Neural cell (in vitro differentiated cells): ENCODE data around the gene DOK4. TPM values are rescaled to one million over a fixed set of nuclear protein-coding genes. Genes with fewer than 3 reads are reported as not detected.
A peak's percentile ranks its signal among the peaks of the same experiment; 100 is the strongest.

ENCODE experiments used
- H2AFZ ChIP-seq: fragments of 200-600, 300-800 bp; sonication (generic), shearing (Covaris generic); 2 replicates; pipeline ENCODE4 v1.6.0; 2014; ENCODE audit warnings: low read depth, mild to moderate bottlenecking, antibody characterized with exemption, low read length, moderate library complexity
- H3F3A ChIP-seq: fragments of 200-600 bp; shearing (Covaris generic); 2 replicates; pipeline ENCODE4 v1.6.1; 2016; ENCODE audit warnings: mild to moderate bottlenecking, moderate library complexity, mixed read lengths, antibody characterized with exemption, low read length; ENCODE audit not compliant: insufficient read depth, poor library complexity, severe bottlenecking
- H3K27ac ChIP-seq: fragments of 200-600, 300-800 bp; sonication (generic), shearing (Covaris generic); 2 replicates; pipeline ENCODE4 v1.5.1; 2014; ENCODE audit warnings: mild to moderate bottlenecking, low read length, moderate library complexity
- H3K27me3 ChIP-seq: fragments of 300-800, 200-600 bp; sonication (generic), shearing (Covaris generic); 2 replicates; pipeline ENCODE4 v1.6.0; 2014; ENCODE audit warnings: mild to moderate bottlenecking, low read depth, low read length, moderate library complexity; ENCODE audit not compliant: insufficient read depth
- H3K36me3 ChIP-seq: fragments of 300-800, 200-600 bp; sonication (generic), shearing (Covaris generic); 2 replicates; pipeline ENCODE4 v1.5.1; 2014; ENCODE audit warnings: mild to moderate bottlenecking, antibody characterized with exemption, low read length, moderate library complexity; ENCODE audit not compliant: insufficient read depth
- H3K4me2 ChIP-seq: fragments of 300-800, 200-600 bp; sonication (generic), shearing (Covaris generic); 2 replicates; pipeline ENCODE4 v1.6.0; 2014; ENCODE audit warnings: mild to moderate bottlenecking, low read length
- H3K4me3 ChIP-seq: fragments of 300-800, 200-600 bp; sonication (generic), shearing (Covaris generic); 2 replicates; pipeline ENCODE4 v1.5.1; 2014; ENCODE audit warnings: mild to moderate bottlenecking, low read length, moderate library complexity
- H3K79me2 ChIP-seq: fragments of 200-600 bp; shearing (Covaris generic); replicated peaks from 2 replicates; pipeline ENCODE4 v1.6.0; 2014; ENCODE audit warnings: mild to moderate bottlenecking, low read length, moderate library complexity; ENCODE audit not compliant: insufficient read depth
- H3K9ac ChIP-seq: fragments of 300-800, 200-600 bp; sonication (generic), shearing (Covaris generic); 2 replicates; pipeline ENCODE4 v1.6.1; 2016; ENCODE audit warnings: mild to moderate bottlenecking, low read length, mixed read lengths
- H3K9me2 ChIP-seq: fragments of 200-600 bp; shearing (Covaris generic); 2 replicates; pipeline ENCODE4 v1.6.1; 2016; ENCODE audit warnings: mild to moderate bottlenecking, low read length, mixed read lengths; ENCODE audit not compliant: insufficient read depth
- H3K9me3 ChIP-seq: fragments of 200-600, 300-800 bp; sonication (generic), shearing (Covaris generic); 2 replicates; pipeline ENCODE4 v1.6.1; 2016; ENCODE audit warnings: mild to moderate bottlenecking, mixed run types, low read length, moderate library complexity, mixed read lengths
- H4K20me1 ChIP-seq: fragments of 200-600 bp; shearing (Covaris generic); 2 replicates; pipeline ENCODE4 v1.6.1; 2016; ENCODE audit warnings: mild to moderate bottlenecking, mixed run types; ENCODE audit not compliant: insufficient read depth
- EP300 ChIP-seq: fragments of 450-650 bp; conservative IDR thresholded peaks from 2 replicates; pipeline ENCODE4 v1.6.1; 2014; ENCODE audit warnings: antibody characterized with exemption, mild to moderate bottlenecking, moderate library complexity; ENCODE audit not compliant: poor library complexity, severe bottlenecking
- EZH2 ChIP-seq: fragments of 200-600, 300-800 bp; shearing (Covaris generic), sonication (generic); IDR thresholded peaks from 2 replicates; pipeline ENCODE4 v1.6.1; 2014; ENCODE audit warnings: antibody characterized with exemption, low read length, borderline replicate concordance, mild to moderate bottlenecking; ENCODE audit not compliant: insufficient read depth, poor library complexity, severe bottlenecking
- MXI1 ChIP-seq: fragments of 450-650 bp; conservative IDR thresholded peaks from 2 replicates; pipeline ENCODE4 v1.6.1; 2014; ENCODE audit warnings: antibody characterized with exemption, mild to moderate bottlenecking; ENCODE audit not compliant: poor library complexity, severe bottlenecking
- POLR2AphosphoS5 ChIP-seq: IDR thresholded peaks from 2 replicates; pipeline ENCODE4 v1.6.1; 2012
- RAD21 ChIP-seq: fragments of 450-650 bp; conservative IDR thresholded peaks from 2 replicates; pipeline ENCODE4 v1.6.1; 2014; ENCODE audit warnings: antibody characterized with exemption, mild to moderate bottlenecking, moderate library complexity
- SMC3 ChIP-seq: fragments of 450-650 bp; conservative IDR thresholded peaks from 2 replicates; pipeline ENCODE4 v1.6.1; 2014; ENCODE audit warnings: antibody characterized with exemption, mild to moderate bottlenecking, moderate library complexity; ENCODE audit not compliant: poor library complexity
- TAF1 ChIP-seq: IDR thresholded peaks from 2 replicates; pipeline ENCODE4 v1.6.1; 2012; ENCODE audit warnings: low read depth
- polyA plus RNA-seq: library from polyadenylated mRNA; depleted of rRNA; stranded (reverse); fragments of >200 nt; gene quantifications from 2 replicates; pipeline ENCODE4 v1.2.3, GENCODE V29; 2014
- TF ChIP-seq, protein P1 (sequence below): fragments of 450-650 bp; IDR thresholded peaks from 2 replicates; pipeline ENCODE4 v1.5.1; 2014; ENCODE audit warnings: antibody characterized with exemption, mild to moderate bottlenecking, moderate library complexity; ENCODE audit not compliant: poor library complexity, severe bottlenecking

Gene DOK4
- polyA plus RNA-seq, 1 donor from 2014 or later = 214 TPM

DNA sequence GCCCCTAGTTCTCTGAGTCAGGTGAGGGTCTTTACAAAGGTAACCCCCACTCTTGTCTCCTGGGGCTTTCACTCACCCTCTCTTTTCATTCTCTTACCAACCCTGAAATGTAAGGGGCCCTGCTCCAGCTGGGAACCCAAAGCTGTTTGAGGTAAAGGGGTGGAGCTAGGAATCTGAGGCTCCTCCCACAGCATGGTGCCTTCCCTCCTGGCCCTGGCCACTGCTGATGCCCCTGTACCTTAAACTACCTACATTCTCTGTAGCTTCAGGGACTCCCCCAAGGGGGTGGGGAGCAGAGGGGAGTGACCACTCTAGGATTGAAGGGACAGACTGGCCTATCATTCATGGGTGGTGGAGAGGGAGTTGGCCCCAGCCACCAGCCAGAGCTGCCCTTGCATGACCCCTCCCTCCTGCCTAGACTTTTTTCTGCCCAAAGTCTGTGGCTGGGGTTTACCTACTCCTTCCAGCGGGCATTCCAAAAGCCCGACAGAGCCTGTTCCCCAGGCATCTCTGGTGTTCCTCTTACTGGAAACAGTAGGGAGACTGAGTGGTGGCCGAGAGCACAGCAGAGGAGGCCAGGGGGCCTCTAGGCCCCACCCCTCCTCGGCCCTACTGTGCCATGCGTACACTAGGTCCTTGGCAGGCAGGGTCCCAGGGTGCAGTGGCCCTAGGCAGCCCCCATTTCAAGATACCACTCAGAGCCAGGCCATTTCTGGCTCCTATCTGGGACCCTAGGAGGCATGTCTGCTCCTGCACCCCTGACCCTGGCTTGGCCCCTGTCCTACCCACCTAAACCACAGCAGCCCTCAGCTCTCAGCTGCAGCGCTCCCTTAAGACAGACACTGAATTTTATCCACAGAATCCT, 9.5 kb downstream of the DOK4 start:
- Histone ChIP-seq H3F3A (no peaks in the 10 kb centered on the region), H3K27me3 (no peaks in the 10 kb centered on the region), H3K27ac (peak overlapping the region; percentile 49), H3K9me2 (no peaks in the 10 kb centered on the region), H2AFZ (no peak overlapping the region), H3K79me2 (peaks cover 41% of the 10 kb centered on the region), H3K36me3 (no peaks in the 10 kb centered on the region), H3K4me2 (peak overlapping the region; percentile 80), H3K4me3 (peak overlapping the region; percentile 89), H3K9ac (peak overlapping the region; percentile 81), H4K20me1 (peaks cover 4% of the 10 kb centered on the region), H3K9me3 (no peaks in the 10 kb centered on the region)
- TF ChIP-seq RAD21 (no peak), SMC3 (no peak), EP300 (no peak), MXI1 (no peak), EZH2 (no peak), POLR2AphosphoS5 (no peak), TAF1 (no peak)
- TF ChIP-seq, protein P1, sequence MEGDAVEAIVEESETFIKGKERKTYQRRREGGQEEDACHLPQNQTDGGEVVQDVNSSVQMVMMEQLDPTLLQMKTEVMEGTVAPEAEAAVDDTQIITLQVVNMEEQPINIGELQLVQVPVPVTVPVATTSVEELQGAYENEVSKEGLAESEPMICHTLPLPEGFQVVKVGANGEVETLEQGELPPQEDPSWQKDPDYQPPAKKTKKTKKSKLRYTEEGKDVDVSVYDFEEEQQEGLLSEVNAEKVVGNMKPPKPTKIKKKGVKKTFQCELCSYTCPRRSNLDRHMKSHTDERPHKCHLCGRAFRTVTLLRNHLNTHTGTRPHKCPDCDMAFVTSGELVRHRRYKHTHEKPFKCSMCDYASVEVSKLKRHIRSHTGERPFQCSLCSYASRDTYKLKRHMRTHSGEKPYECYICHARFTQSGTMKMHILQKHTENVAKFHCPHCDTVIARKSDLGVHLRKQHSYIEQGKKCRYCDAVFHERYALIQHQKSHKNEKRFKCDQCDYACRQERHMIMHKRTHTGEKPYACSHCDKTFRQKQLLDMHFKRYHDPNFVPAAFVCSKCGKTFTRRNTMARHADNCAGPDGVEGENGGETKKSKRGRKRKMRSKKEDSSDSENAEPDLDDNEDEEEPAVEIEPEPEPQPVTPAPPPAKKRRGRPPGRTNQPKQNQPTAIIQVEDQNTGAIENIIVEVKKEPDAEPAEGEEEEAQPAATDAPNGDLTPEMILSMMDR = no peak

DNA sequence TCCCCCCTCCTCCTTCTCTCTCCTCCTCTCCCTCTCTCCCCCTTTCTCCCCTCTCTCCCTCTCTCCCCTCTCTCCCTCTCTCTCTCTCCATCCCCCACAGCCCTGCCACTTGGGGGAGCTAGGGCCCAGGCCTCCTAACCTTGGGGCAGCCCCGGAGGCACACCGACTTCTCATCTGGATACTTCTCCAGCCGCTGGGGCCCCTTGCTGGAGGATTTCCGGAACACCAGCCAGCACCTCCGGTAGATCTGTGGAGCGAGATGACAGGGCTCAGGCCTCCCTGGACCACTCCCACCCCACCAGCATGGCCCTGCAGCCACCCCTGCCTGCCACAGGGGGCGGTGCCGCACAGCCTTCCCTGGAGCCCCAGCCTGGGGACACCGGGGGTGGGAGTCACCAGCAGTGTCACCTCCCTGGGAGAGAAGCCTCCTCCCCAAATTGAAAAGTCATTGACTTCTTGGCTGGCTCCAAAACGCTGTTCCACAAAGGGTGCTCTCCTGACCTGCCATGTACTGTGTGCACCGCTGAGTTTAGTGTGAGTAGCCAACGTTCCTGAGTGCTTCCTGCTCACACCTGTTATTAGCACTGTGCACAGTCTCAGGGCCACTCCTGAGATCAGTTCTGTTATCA, 10.5 kb downstream of the DOK4 start:
- Histone ChIP-seq H3F3A (no peaks in the 10 kb centered on the region), H4K20me1 (peaks cover 4% of the 10 kb centered on the region), H3K27ac (no peak overlapping the region), H3K9me3 (no peaks in the 10 kb centered on the region), H3K36me3 (no peaks in the 10 kb centered on the region), H3K4me2 (no peak overlapping the region), H3K4me3 (peak overlapping the region; percentile 89), H3K79me2 (peaks cover 41% of the 10 kb centered on the region), H3K9ac (peak overlapping the region; percentile 12), H3K27me3 (no peaks in the 10 kb centered on the region), H3K9me2 (no peaks in the 10 kb centered on the region), H2AFZ (no peak overlapping the region)
- TF ChIP-seq, protein P1 = peak; percentile 53
- no peak for TF ChIP-seq EP300
